Calu3 (cell line): ENCODE measurements around the gene BORCS8. TPM values are rescaled to one million over a fixed set of nuclear protein-coding genes. Genes with fewer than 3 reads are reported as not detected.

Experiments used
- BruUV-seq: library from RNA; stranded (reverse); fragments of 400-500 nt; replicated peaks from 2 replicates; lab custom pipeline; 2021; lab: Mats Ljungman, UMichigan
- CTCF ChIA-PET: fragments of 300-600 bp; sonication (Branson Sonifier 250); formaldehyde crosslinking; loops from one replicate; lab custom pipeline; 2022; ENCODE audit warnings: antibody characterized with exemption; lab: Charles Lee
- DNase-seq: peaks from one replicate; pipeline ENCODE4 v3.0.0; 2022
- H3K27ac Mint-ChIP-seq: one replicate; pipeline ENCODE4 v1.8.0; 2022; ENCODE audit warnings: mixed read lengths; ENCODE audit not compliant: unreplicated experiment
- H3K27me3 Mint-ChIP-seq: one replicate; pipeline ENCODE4 v1.8.0; 2022; ENCODE audit warnings: mixed read lengths; ENCODE audit not compliant: unreplicated experiment
- H3K36me3 Mint-ChIP-seq: one replicate; pipeline ENCODE4 v1.8.0; 2022; ENCODE audit warnings: mild to moderate bottlenecking, moderate library complexity, mixed read lengths; ENCODE audit not compliant: insufficient read depth, unreplicated experiment
- H3K4me1 Mint-ChIP-seq: one replicate; pipeline ENCODE4 v1.8.0; 2022; ENCODE audit warnings: mild to moderate bottlenecking, low read depth, mixed read lengths; ENCODE audit not compliant: unreplicated experiment
- H3K4me3 Mint-ChIP-seq: one replicate; pipeline ENCODE4 v1.8.0; 2022; ENCODE audit warnings: mild to moderate bottlenecking, low read depth, moderate library complexity, mixed read lengths; ENCODE audit not compliant: unreplicated experiment
- H3K9me3 Mint-ChIP-seq: one replicate; pipeline ENCODE4 v1.8.0; 2022; ENCODE audit warnings: low read depth, mixed read lengths; ENCODE audit not compliant: unreplicated experiment
- CTCF ChIP-seq: fragments of 200-600 bp; IDR thresholded peaks from one replicate; pipeline ENCODE4 v1.8.0; 2022; ENCODE audit warnings: antibody characterized with exemption; ENCODE audit not compliant: unreplicated experiment
- intact Hi-C: fragments of 100-400 bp; cut with micrococcal nuclease; formaldehyde crosslinking; loops from one replicate; pipeline ENCODE4 v1.10.0; 2022; ENCODE audit not compliant: unreplicated experiment
- total RNA-seq: library from RNA; stranded (reverse); gene quantifications from 2 replicates; pipeline ENCODE4 v1.2.3, GENCODE V29; 2022

Gene BORCS8
- total RNA-seq, 1 experiment from 2014 or later: 26.3 TPM

DNA sequence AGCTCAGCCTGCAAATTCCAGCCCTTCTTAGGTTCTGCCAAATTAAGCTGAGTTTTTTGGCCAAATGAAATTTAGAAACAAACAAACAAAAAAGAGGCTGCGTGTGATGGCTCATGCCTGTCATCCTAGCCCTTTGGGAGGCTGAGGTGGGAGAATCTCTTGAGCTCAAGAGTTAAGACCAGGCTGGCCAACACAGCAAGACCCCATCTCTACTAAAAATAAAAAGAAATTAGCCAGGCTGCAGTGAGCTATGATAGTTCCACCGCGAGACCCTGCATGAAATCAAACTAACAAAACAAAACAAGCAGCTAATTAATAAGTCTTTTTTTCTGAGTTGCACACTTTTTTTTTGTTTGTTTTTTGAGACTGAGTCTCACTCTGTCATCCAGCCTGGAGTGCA lies 37.7 kb upstream of the BORCS8 start:
- no peaks in the 10 kb centered on the region for H3K36me3 Mint-ChIP-seq
- no peak overlapping the region for H3K27ac Mint-ChIP-seq
- no peak overlapping the region for H3K4me3 Mint-ChIP-seq
- H3K4me1 Mint-ChIP-seq: no peaks in the 10 kb centered on the region
- TF ChIP-seq CTCF: no peak
- H3K27me3 Mint-ChIP-seq: peaks cover 49% of the 10 kb centered on the region
- H3K9me3 Mint-ChIP-seq: no peaks in the 10 kb centered on the region
- DNase-seq: no peak
- intact Hi-C loops: loop anchor here (10.0 kb wide), 1 partner anchor 85 kb away; no protein-coding TSS in a partner anchor
- BruUV-seq: no TSS peak
- CTCF ChIA-PET: no interaction called here

- CTCF ChIA-PET: no interaction called here
- Mint-ChIP-seq H3K27me3 (peaks cover 60% of the 10 kb centered on the region), H3K36me3 (no peaks in the 10 kb centered on the region), H3K4me1 (no peaks in the 10 kb centered on the region), H3K9me3 (no peaks in the 10 kb centered on the region), H3K4me3 (no peak overlapping the region), H3K27ac (no peak overlapping the region)
- no peak for DNase-seq
- TF ChIP-seq CTCF: no peak
- intact Hi-C loops: loop anchor here (10.0 kb wide), 1 partner anchor 82 kb away; no protein-coding TSS in a partner anchor
- BruUV-seq: no TSS peak
These were observed 35.3 kb upstream of the BORCS8 start for GRCh38 chr19:19227217-19227616.

DNA sequence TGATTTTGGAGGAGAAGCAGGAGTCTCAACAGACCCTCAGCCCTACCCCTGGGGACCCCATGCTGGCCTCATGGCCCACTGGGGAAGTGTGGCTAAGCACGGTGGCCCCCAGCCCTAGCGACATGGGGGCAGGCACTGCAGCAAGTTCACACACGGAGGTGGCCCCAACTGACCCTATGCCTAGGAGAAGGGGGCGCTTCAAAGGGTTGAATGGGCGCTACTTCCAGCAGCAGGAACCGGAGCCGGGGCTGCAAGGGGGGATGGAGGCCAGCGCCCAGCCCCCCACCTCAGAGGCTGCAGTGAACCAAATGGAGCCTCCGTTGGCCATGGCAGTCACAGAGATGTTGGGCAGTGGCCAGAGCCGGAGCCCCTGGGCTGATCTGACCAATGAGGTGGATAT lies 34.7 kb upstream of the BORCS8 start:
- peaks cover 54% of the 10 kb centered on the region for H3K27me3 Mint-ChIP-seq
- CTCF ChIA-PET: no interaction called here
- H3K4me3 Mint-ChIP-seq: no peak overlapping the region
- no peak for DNase-seq
- H3K27ac Mint-ChIP-seq: no peak overlapping the region
- no peak for TF ChIP-seq CTCF
- BruUV-seq: no TSS peak
- no peaks in the 10 kb centered on the region for H3K36me3 Mint-ChIP-seq
- no peaks in the 10 kb centered on the region for H3K4me1 Mint-ChIP-seq
- intact Hi-C loops: loop anchor here (10.0 kb wide), 1 partner anchor 82 kb away; no protein-coding TSS in a partner anchor
- no peaks in the 10 kb centered on the region for H3K9me3 Mint-ChIP-seq

DNA sequence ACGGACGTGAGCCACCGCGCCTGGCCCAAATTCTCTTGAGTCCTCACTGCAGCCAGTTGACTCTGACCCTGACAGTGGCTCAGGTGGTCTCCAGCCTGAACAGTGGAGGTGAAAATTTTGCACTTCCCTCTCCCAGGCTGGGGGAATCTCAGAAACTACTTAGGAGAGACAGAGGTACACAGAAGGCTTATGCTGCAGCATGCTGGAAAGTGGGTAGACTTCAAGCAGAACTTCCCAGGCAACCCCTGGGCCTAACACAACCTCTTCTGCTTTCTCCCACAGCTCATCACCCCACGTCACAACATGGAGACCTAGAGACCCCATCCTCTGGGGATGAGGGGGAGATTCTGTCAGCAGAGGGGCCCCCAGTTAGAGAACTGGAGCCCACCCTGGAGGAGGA lies 34.3 kb upstream of the BORCS8 start:
- Mint-ChIP-seq H3K9me3 (no peaks in the 10 kb centered on the region), H3K27me3 (peaks cover 49% of the 10 kb centered on the region)
- CTCF ChIA-PET: no interaction called here

More for the DNA sequence above, 34.3 kb upstream of the BORCS8 start:
- DNase-seq: no peak
- no TSS peak for BruUV-seq
- H3K36me3 Mint-ChIP-seq: no peaks in the 10 kb centered on the region
- H3K4me3 Mint-ChIP-seq: no peak overlapping the region
- H3K27ac Mint-ChIP-seq: no peak overlapping the region
- no peaks in the 10 kb centered on the region for H3K4me1 Mint-ChIP-seq
- TF ChIP-seq CTCF: no peak
- intact Hi-C loops: loop anchor here (10.0 kb wide), 1 partner anchor 81 kb away; no protein-coding TSS in a partner anchor
